ENCODE measurements around the gene FNIP2. TPM values are rescaled to one million over a fixed set of nuclear protein-coding genes. Genes with fewer than 3 reads are reported as not detected.

FNIP2 gene
- total and polyA plus RNA-seq, 4 donors = 8.8 to 88.7 (median 23.5) TPM

GRCh38 chr4:158822348-158822747 lies 53.5 kb downstream of the FNIP2 start (continued):
- TF ChIP-seq CTCF (IDR thresholded peaks at IDR 0.05; ENCODE audit: low read depth, low read length, missing input control) (no peak), HNF4G (IDR thresholded peaks at IDR 0.05) (no peak), FOXA2 (IDR thresholded peaks at IDR 0.05) (no peak)
- TF ChIP-seq, protein P1, sequence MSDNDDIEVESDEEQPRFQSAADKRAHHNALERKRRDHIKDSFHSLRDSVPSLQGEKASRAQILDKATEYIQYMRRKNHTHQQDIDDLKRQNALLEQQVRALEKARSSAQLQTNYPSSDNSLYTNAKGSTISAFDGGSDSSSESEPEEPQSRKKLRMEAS (IDR thresholded peaks at IDR 0.05) = no peak

- no peak for DNase-seq (ENCODE audit: low spot score)
- 54% methylated on average over 3 of the region's 3 CpGs for WGBS
- H3K4me3 ChIP-seq (ENCODE audit: low read depth in 1 of 3, low read length in 3 of 3) = no peak overlapping the region
- H3K36me3 ChIP-seq (ENCODE audit: control insufficient read depth in 4 of 4, insufficient read depth in 3 of 4, low read depth in 1 of 4, low read length in 3 of 4) = peaks cover 0 to 3% (median 0%) of the 10 kb centered on the region in 4 donors
- no peak for TF ChIP-seq YY1 (IDR thresholded peaks at IDR 0.05)
- TF ChIP-seq, protein P1 (IDR thresholded peaks at IDR 0.05) = no peak
- TF ChIP-seq EGR1 (IDR thresholded peaks at IDR 0.05; ENCODE audit: low read depth in 2 of 2) = no peak
- peak; percentile 2 to 5 for TF ChIP-seq HNF4A (conservative IDR thresholded peaks at IDR 0.05)
- no peak for TF ChIP-seq REST (IDR thresholded peaks at IDR 0.05)
- TF ChIP-seq, protein P2, sequence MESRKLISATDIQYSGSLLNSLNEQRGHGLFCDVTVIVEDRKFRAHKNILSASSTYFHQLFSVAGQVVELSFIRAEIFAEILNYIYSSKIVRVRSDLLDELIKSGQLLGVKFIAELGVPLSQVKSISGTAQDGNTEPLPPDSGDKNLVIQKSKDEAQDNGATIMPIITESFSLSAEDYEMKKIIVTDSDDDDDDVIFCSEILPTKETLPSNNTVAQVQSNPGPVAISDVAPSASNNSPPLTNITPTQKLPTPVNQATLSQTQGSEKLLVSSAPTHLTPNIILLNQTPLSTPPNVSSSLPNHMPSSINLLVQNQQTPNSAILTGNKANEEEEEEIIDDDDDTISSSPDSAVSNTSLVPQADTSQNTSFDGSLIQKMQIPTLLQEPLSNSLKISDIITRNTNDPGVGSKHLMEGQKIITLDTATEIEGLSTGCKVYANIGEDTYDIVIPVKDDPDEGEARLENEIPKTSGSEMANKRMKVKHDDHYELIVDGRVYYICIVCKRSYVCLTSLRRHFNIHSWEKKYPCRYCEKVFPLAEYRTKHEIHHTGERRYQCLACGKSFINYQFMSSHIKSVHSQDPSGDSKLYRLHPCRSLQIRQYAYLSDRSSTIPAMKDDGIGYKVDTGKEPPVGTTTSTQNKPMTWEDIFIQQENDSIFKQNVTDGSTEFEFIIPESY (IDR thresholded peaks at IDR 0.05) = no peak
- TF ChIP-seq RXRA (IDR thresholded peaks at IDR 0.05) = peak; percentile 26 to 27
- TF ChIP-seq SP1 (IDR thresholded peaks at IDR 0.05) = no peak
- no peak for TF ChIP-seq FOXA1 (IDR thresholded peaks at IDR 0.05)
- TF ChIP-seq GABPA (IDR thresholded peaks at IDR 0.05 in 1 of 2, conservative IDR thresholded peaks at IDR 0.05 in 1 of 2) = no peak
- TF ChIP-seq NR2F2 (IDR thresholded peaks at IDR 0.05) = no peak
- TF ChIP-seq CTCF (IDR thresholded peaks at IDR 0.05; ENCODE audit: low read depth, low read length, missing input control) = no peak
- TF ChIP-seq FOXA2 (IDR thresholded peaks at IDR 0.05) = no peak
- TF ChIP-seq, protein P3, sequence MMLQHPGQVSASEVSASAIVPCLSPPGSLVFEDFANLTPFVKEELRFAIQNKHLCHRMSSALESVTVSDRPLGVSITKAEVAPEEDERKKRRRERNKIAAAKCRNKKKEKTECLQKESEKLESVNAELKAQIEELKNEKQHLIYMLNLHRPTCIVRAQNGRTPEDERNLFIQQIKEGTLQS (IDR thresholded peaks at IDR 0.05) = no peak
- no peak for TF ChIP-seq RAD21 (IDR thresholded peaks at IDR 0.05)
- no peaks in the 10 kb centered on the region for H3K27me3 ChIP-seq (ENCODE audit: control insufficient read depth in 4 of 4, insufficient read depth in 4 of 4, low read length in 3 of 4)
- no peak overlapping the region for H3K9ac ChIP-seq (ENCODE audit: low read depth in 1 of 2, low read length in 2 of 2)
- H3K9me3 ChIP-seq (ENCODE audit: control insufficient read depth in 4 of 4, low read length in 3 of 4) = no peaks in the 10 kb centered on the region
- peaks cover 22 to 81% (median 50%) of the 10 kb centered on the region in 4 donors for H3K4me1 ChIP-seq (ENCODE audit: control insufficient read depth in 4 of 4, insufficient read depth in 4 of 4, low read length in 3 of 4)
- H3K27ac ChIP-seq (ENCODE audit: low read depth in 1 of 2, low read length in 2 of 2) = peak overlapping the region; percentile 46 to 65
Measured at GRCh38 chr4:158823461-158823873, 54.6 kb downstream of the FNIP2 start.

Measured in liver (tissue), 9 donors.